WTC11 (cell line): ENCODE results near the gene C6orf47. TPM values are rescaled to one million over a fixed set of nuclear protein-coding genes. Genes with fewer than 3 reads are reported as not detected.

ENCODE experiments used
- ATAC-seq: fragments of 200-7000 bp; cut with Tn5 transposase; 2 replicates; pipeline ENCODE4 v1.10.0; 2021; ENCODE audit warnings: mild to moderate bottlenecking, moderate library complexity
- CTCF ChIA-PET: fragments of 300-600 bp; sonication (Branson Sonifier 250); formaldehyde crosslinking; loops from one replicate; lab custom pipeline; 2021; ENCODE audit warnings: antibody characterized with exemption; lab: Charles Lee
- POLR2A ChIA-PET: fragments of 350-600 bp; sonication (Branson Sonifier 250); formaldehyde crosslinking; loops from one replicate; lab custom pipeline; 2021; ENCODE audit warnings: antibody characterized with exemption; lab: Charles Lee
- DNase-seq: peaks from one replicate; pipeline ENCODE4 v3.0.0; 2021; ENCODE audit warnings: low spot score
- H3K27ac Mint-ChIP-seq: 2 replicates; pipeline ENCODE4 v1.8.0; 2021; ENCODE audit warnings: mixed read lengths
- H3K27me3 Mint-ChIP-seq: 2 replicates; pipeline ENCODE4 v1.8.0; 2021; ENCODE audit warnings: low read depth, mild to moderate bottlenecking, moderate library complexity, mixed read lengths
- H3K36me3 Mint-ChIP-seq: 2 replicates; pipeline ENCODE4 v1.8.0; 2021; ENCODE audit warnings: mixed read lengths
- H3K4me1 Mint-ChIP-seq: 2 replicates; pipeline ENCODE4 v1.8.0; 2022; ENCODE audit warnings: mixed read lengths
- H3K4me3 Mint-ChIP-seq: 2 replicates; pipeline ENCODE4 v1.8.0; 2021; ENCODE audit warnings: mild to moderate bottlenecking, moderate library complexity, mixed read lengths
- H3K9me3 Mint-ChIP-seq: 2 replicates; pipeline ENCODE4 v1.8.0; 2021; ENCODE audit warnings: mixed read lengths
- AFF4 ChIP-seq: sonication (generic); formaldehyde crosslinking; IDR thresholded peaks from 2 replicates; pipeline ENCODE4 v1.8.1; 2023; ENCODE audit warnings: mild to moderate bottlenecking, missing genetic modification reagents, borderline replicate concordance
- ELF4 ChIP-seq: sonication (generic); formaldehyde crosslinking; IDR thresholded peaks from 2 replicates; pipeline ENCODE4 v1.8.1; 2022; ENCODE audit warnings: low read depth, mild to moderate bottlenecking, moderate library complexity, missing genetic modification reagents
- EMX1 ChIP-seq: fragments of 250-450 bp; sonication (Bioruptor Pico); IDR thresholded peaks from 2 replicates; pipeline ENCODE4 v1.8.0; 2021; ENCODE audit warnings: mild to moderate bottlenecking
- IRF2 ChIP-seq: sonication (generic); formaldehyde crosslinking; IDR thresholded peaks from 2 replicates; pipeline ENCODE4 v1.8.0; 2022; ENCODE audit warnings: low read depth, missing genetic modification reagents, borderline replicate concordance
- NFE2L1 ChIP-seq: sonication (generic); formaldehyde crosslinking; IDR thresholded peaks from 2 replicates; pipeline ENCODE4 v1.8.1; 2023; ENCODE audit warnings: missing genetic modification reagents
- PRDM15 ChIP-seq: sonication (generic); formaldehyde crosslinking; IDR thresholded peaks from 2 replicates; pipeline ENCODE4 v1.8.0; 2022; ENCODE audit warnings: missing genetic modification reagents
- PREB ChIP-seq: sonication (generic); formaldehyde crosslinking; IDR thresholded peaks from 2 replicates; pipeline ENCODE4 v1.8.1; 2022; ENCODE audit warnings: mild to moderate bottlenecking, missing genetic modification reagents, moderate library complexity, borderline replicate concordance
- RORB ChIP-seq: fragments of 250-450 bp; sonication (Bioruptor Pico); IDR thresholded peaks from 2 replicates; pipeline ENCODE4 v1.9.0; 2021; ENCODE audit warnings: mild to moderate bottlenecking
- STAT6 ChIP-seq: sonication (generic); formaldehyde crosslinking; conservative IDR thresholded peaks from 2 replicates; pipeline ENCODE4 v1.8.1; 2023; ENCODE audit warnings: mild to moderate bottlenecking, low read depth, missing genetic modification reagents, moderate library complexity
- TP53 ChIP-seq: sonication (generic); formaldehyde crosslinking; IDR thresholded peaks from 2 replicates; pipeline ENCODE4 v1.8.1; 2023; ENCODE audit warnings: mild to moderate bottlenecking, missing genetic modification reagents
- ZNF423 ChIP-seq: fragments of 250-450 bp; sonication (Bioruptor Pico); IDR thresholded peaks from 2 replicates; pipeline ENCODE4 v2.1.2; 2022; ENCODE audit warnings: mild to moderate bottlenecking, moderate library complexity
- total RNA-seq: library from RNA; stranded (reverse); gene quantifications from 3 replicates; pipeline ENCODE4 v1.2.3, GENCODE V29; 2021
- TF ChIP-seq, protein P1 (sequence below): sonication (generic); formaldehyde crosslinking; IDR thresholded peaks from 2 replicates; pipeline ENCODE4 v1.8.1; 2023; ENCODE audit warnings: mild to moderate bottlenecking, moderate library complexity, missing genetic modification reagents
- TF ChIP-seq, protein P2 (sequence below): fragments of 250-450 bp; sonication (Bioruptor Pico); IDR thresholded peaks from 2 replicates; pipeline ENCODE4 v1.9.0; 2021; ENCODE audit warnings: mild to moderate bottlenecking, borderline replicate concordance

Gene C6orf47
- total RNA-seq, 1 experiment from 2014 or later, result 16.3 TPM

DNA sequence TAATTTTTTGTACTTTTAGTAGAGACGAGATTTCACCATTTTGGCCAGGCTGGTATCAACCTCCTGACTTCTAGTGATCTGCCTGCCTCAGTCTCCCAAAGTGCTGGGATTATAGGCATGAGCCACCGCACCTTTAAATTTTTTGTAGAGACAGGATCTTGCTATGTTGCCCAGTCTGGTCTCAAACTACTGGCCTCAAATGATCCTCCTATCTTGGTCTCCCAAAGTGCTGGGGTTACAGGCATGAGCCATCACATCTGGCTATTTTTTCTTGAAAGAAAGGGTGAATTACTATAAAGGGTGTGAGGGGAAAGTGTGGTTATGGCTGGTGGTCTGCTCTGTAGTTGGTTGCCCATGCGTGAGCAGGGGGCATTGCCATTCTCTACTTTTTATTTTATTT is 47.6 kb upstream of the C6orf47 start:
- ChIA-PET POLR2A (no interaction called here), CTCF (no interaction called here)
- H3K27me3 Mint-ChIP-seq, result peaks cover 7% of the 10 kb centered on the region; the same call in 1 of the 2 replicates
- H3K27ac Mint-ChIP-seq, result no peak overlapping the region
- no peak overlapping the region for H3K4me3 Mint-ChIP-seq
- ATAC-seq (no peak), DNase-seq (no peak)
- H3K36me3 Mint-ChIP-seq, result no peaks in the 10 kb centered on the region
- peaks cover 16% of the 10 kb centered on the region for H3K4me1 Mint-ChIP-seq
- no peaks in the 10 kb centered on the region for H3K9me3 Mint-ChIP-seq
- TF ChIP-seq EMX1 (CRISPR knock-in tag) (no peak), ZNF423 (CRISPR knock-in tag) (no peak), PREB (CRISPR knock-in tag) (no peak), STAT6 (CRISPR knock-in tag) (no peak), RORB (no peak), NFE2L1 (no peak), ELF4 (CRISPR knock-in tag) (no peak), PRDM15 (CRISPR knock-in tag) (no peak), AFF4 (CRISPR knock-in tag) (no peak), IRF2 (CRISPR knock-in tag) (no peak), TP53 (CRISPR knock-in tag) (no peak)
- TF ChIP-seq, protein P1, sequence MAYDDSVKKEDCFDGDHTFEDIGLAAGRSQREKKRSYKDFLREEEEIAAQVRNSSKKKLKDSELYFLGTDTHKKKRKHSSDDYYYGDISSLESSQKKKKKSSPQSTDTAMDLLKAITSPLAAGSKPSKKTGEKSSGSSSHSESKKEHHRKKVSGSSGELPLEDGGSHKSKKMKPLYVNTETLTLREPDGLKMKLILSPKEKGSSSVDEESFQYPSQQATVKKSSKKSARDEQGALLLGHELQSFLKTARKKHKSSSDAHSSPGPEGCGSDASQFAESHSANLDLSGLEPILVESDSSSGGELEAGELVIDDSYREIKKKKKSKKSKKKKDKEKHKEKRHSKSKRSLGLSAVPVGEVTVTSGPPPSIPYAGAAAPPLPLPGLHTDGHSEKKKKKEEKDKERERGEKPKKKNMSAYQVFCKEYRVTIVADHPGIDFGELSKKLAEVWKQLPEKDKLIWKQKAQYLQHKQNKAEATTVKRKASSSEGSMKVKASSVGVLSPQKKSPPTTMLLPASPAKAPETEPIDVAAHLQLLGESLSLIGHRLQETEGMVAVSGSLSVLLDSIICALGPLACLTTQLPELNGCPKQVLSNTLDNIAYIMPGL (CRISPR knock-in tag), result no peak
- TF ChIP-seq, protein P2, sequence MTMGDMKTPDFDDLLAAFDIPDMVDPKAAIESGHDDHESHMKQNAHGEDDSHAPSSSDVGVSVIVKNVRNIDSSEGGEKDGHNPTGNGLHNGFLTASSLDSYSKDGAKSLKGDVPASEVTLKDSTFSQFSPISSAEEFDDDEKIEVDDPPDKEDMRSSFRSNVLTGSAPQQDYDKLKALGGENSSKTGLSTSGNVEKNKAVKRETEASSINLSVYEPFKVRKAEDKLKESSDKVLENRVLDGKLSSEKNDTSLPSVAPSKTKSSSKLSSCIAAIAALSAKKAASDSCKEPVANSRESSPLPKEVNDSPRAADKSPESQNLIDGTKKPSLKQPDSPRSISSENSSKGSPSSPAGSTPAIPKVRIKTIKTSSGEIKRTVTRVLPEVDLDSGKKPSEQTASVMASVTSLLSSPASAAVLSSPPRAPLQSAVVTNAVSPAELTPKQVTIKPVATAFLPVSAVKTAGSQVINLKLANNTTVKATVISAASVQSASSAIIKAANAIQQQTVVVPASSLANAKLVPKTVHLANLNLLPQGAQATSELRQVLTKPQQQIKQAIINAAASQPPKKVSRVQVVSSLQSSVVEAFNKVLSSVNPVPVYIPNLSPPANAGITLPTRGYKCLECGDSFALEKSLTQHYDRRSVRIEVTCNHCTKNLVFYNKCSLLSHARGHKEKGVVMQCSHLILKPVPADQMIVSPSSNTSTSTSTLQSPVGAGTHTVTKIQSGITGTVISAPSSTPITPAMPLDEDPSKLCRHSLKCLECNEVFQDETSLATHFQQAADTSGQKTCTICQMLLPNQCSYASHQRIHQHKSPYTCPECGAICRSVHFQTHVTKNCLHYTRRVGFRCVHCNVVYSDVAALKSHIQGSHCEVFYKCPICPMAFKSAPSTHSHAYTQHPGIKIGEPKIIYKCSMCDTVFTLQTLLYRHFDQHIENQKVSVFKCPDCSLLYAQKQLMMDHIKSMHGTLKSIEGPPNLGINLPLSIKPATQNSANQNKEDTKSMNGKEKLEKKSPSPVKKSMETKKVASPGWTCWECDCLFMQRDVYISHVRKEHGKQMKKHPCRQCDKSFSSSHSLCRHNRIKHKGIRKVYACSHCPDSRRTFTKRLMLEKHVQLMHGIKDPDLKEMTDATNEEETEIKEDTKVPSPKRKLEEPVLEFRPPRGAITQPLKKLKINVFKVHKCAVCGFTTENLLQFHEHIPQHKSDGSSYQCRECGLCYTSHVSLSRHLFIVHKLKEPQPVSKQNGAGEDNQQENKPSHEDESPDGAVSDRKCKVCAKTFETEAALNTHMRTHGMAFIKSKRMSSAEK, result no peak
